Epithelial cell of esophagus (primary cell): ENCODE measurements around the gene YIF1A.
"Not testable (repeated sequence)": the region's sequence is repeated elsewhere in the genome, so short reads cannot be mapped to it uniquely, and the experiment has no call there.

Experiments
- DNase-seq: peaks from one replicate; pipeline ENCODE4 v3.0.0; 2010; ENCODE audit warnings: low read depth
- H3K4me3 ChIP-seq: 2 replicates; pipeline ENCODE4 v1.5.1; 2011; ENCODE audit warnings: mild to moderate bottlenecking, low read length, control low read depth
- CTCF ChIP-seq: IDR thresholded peaks from 2 replicates; pipeline ENCODE4 v1.5.1; 2011; ENCODE audit warnings: low read depth, mild to moderate bottlenecking, low read length, control low read depth, inconsistent platforms; ENCODE audit not compliant: insufficient read depth; ENCODE audit errors: missing control alignments

Gene YIF1A

DNA sequence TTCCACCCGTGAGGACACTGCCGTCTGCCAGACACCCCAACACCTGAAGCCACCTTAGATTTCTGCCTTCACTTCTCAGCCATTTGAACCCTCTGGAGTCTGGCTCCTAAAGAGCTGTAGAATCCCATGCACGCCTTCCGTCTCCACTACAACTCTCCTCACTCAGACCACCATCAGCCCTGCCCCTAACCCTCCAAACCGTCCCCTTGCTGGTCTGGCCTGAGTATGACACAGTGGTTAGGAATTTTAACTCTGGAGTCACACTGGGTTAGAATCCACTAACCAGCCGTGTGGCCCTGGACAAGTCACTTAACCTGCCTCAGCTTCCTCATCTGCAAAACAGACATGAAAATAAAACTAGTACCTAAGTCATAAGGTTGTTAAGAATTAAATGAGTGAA lies 7.9 kb downstream of the YIF1A start:
- no peak overlapping the region for H3K4me3 ChIP-seq
- no peak for DNase-seq
- no peak for TF ChIP-seq CTCF

DNA sequence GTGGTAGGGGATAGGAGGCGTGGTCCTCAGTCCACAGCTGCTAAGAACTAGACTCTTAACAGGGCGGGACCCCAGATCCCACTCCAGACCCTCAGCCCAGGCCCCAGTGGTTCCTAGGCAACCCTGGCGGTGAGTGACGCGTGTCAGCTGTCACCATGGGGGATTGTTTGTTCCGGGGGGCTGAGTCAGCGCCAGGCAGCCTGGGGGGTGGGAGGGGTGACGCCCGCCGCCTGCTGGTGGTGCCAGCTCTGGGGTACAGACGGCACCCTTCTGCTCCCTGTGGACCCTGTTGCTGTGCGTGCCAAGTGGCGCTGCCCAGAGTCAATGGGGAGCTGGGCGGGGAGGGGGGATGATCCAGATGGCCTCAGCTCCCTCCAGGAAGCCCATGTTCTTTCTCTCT lies 8.5 kb downstream of the YIF1A start:
- TF ChIP-seq CTCF: no peak
- H3K4me3 ChIP-seq: no peak overlapping the region
- DNase-seq: no peak

GRCh38 chr11:66279092-66279734 lies 9.7 kb downstream of the YIF1A start:
- no peak overlapping the region for H3K4me3 ChIP-seq
- no peak for TF ChIP-seq CTCF
- DNase-seq: no peak

DNA sequence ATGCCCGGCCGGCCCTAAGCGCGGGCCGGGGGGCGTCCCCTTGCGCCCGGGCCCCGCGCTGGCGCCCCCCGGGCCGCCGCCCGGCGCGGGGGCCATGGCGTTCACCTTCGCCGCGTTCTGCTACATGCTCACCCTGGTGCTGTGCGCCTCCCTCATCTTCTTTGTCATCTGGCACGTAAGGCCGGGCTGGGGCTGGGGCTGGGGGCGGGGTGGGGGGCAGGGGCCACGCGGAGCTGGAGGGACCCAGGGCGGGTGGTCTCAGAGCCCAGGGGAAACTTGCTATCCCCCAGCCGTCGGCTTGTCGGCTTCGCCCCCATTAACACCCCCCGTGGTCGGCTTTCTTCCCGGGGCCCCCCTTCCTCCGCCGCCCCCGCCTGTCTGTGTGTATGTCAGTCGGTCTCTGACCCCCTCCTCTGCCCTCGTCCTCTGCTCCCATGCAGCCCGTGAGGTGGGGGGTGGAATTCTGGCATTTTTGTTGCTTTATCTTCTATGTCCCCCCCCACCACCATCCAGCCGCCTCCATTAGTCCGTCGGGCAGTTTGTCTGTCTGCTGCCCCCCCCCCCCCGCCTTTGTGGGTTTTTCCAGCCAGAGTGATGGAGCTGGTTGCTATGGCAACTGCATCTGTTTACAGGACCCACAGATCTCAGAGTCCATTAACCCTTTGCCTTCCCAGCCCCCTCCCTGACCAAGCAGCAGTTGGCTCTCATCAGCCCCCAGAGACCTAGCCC lies 10.4 kb downstream of the YIF1A start:
- no peak for TF ChIP-seq CTCF
- DNase-seq: no peak
- no peak overlapping the region for H3K4me3 ChIP-seq

GRCh38 chr11:66277471-66278362 lies 11.2 kb downstream of the YIF1A start, which contains the start of gene CNIH2:
Gene CNIH2, plus strand, starts transcription at chr11:66278175. Its CDS starts 282 bp downstream, at chr11:66278457.
- no peak for DNase-seq
- no peak within 1 kb of the TSS for H3K4me3 ChIP-seq

GRCh38 chr11:66277064-66277463 lies 11.9 kb downstream of the YIF1A start:
- DNase-seq, H3K4me3 ChIP-seq: not testable (repeated sequence)

More at GRCh38 chr11:66277471-66278362, 11.2 kb downstream of the YIF1A start, which contains the start of gene CNIH2:
- TF ChIP-seq CTCF: no peak

DNA sequence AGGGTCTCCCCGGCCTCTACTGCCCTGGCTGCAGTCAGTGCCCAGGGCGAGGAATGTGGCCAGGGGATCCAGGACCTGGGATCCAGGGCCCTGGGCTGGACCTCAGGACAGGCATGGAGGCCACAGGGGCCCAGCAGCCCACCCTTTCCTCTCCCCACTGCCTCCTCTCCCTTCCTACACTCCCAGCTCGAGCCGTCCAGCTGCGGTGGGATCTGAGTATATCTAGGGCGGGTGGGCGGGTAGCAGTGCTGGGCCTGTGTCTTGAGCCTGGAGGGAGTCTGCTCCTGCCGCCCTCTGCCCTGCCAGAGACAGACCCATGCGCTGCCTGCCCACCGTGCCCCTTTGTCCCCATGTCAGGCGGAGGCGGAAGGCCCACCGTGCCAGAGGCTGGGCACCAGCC lies 12.3 kb downstream of the YIF1A start:
- H3K4me3 ChIP-seq, DNase-seq: not testable (repeated sequence)
